H7 (cell line): ENCODE results near the gene RAB7A. TPM values are rescaled to one million over a fixed set of nuclear protein-coding genes. Genes with fewer than 3 reads are reported as not detected.
"Not testable (repeated sequence)": the region's sequence is repeated elsewhere in the genome, so short reads cannot be mapped to it uniquely, and the experiment has no call there.

ENCODE experiments used
- DNase-seq: peaks from one replicate; pipeline ENCODE4 v3.0.0; 2012
- H3K27me3 ChIP-seq: 2 replicates; pipeline ENCODE4 v1.6.0; 2011; ENCODE audit warnings: mild to moderate bottlenecking, low read length; ENCODE audit not compliant: control insufficient read depth, insufficient read depth
- H3K36me3 ChIP-seq: replicated peaks from 2 replicates; pipeline ENCODE4 v1.5.1; 2011; ENCODE audit warnings: low read length; ENCODE audit not compliant: control insufficient read depth, insufficient read depth
- H3K4me3 ChIP-seq: 2 replicates; pipeline ENCODE4 v1.5.1; 2011; ENCODE audit warnings: low read depth, mild to moderate bottlenecking, control low read depth, low read length, moderate library complexity; ENCODE audit not compliant: insufficient read depth
- total RNA-seq: library from RNA; depleted of rRNA; stranded (reverse); fragments of >200 nt; shearing (Covaris generic); gene quantifications from 2 replicates; pipeline ENCODE4 v1.2.3, GENCODE V29; 2014

RAB7A gene
- total RNA-seq, 1 experiment from 2014 or later: 40.6 TPM

DNA sequence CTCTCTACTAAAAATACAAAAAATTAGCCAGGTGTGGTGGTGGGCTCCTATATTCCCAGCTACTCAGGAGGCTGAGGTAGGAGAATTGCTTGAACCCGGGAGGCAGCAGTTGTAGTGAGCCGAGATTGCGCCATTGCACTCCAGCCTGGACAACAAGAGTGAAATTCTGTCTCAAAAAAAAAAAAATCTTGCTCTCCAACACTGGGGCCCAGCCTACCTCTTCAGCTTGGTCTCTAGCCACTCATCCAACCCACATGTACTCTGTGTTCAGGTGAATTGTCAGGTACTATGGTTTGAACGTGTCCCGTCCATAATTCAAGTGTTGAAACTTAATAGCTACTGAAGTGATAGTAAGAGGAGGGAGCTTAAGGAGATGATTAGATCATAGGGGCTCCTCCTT, 22.4 kb upstream of the RAB7A start:
- DNase-seq: no peak
- Histone ChIP-seq H3K36me3 (no peaks in the 10 kb centered on the region), H3K27me3 (peaks cover 3% of the 10 kb centered on the region), H3K4me3 (no peak overlapping the region)

DNA sequence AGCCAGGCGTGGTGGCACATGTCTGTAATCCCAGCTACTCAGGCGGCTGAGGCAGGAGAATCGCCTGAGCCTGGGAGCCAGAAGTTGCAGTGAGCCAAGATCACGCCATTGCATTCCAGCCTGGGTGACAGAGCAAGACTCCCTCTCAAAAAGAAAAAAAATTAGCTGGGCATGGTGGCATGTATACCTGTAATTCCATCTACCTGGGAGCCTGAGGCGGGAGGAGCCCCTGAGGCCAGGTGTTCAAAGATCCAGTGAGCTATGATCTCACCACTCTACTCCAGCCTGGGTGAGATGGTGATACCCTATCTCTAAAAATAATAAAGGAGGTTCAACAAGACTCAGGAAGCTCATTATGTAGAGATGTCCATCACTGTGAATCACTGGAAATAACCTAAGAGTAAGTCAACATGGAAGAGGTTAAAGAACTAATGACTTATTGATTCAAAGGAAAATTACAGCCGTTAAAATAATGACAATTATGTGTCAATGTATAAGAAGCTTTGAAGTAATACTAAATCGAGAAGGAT, 19.8 kb upstream of the RAB7A start:
- H3K27me3 ChIP-seq: no peaks in the 10 kb centered on the region; the same call in 1 of the 2 replicates
- H3K4me3 ChIP-seq: no peak overlapping the region
- H3K36me3 ChIP-seq: no peaks in the 10 kb centered on the region
- no peak for DNase-seq

DNA sequence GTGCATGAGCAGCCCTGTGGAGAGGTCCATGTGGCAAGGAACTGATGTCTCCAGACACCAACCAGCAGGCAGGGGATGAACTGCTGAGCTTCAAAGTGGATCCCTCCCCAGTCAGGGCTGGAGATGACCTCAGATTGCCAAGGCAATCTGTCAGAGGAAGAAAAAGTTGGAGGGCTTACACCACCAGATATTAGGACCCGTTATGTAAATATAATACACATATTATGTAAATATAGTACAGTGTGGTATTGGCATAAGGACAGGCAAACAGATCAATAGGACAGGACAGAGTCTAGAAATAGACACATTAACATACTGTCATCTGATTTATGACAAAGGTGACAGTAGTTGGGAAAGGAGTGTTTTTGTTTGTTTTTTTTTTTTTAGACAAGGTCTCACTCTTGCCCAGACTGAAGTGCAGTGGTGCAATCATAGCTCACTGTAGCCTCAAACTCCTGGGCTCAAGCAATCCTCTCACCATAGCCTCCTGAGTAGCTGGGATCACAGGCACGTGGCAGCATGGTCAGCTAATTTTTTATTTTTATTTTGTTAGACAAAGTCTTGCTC, 18.0 kb upstream of the RAB7A start:
- Histone ChIP-seq H3K4me3 (no peak overlapping the region), H3K27me3 (no peaks in the 10 kb centered on the region; the same call in 1 of the 2 replicates), H3K36me3 (no peaks in the 10 kb centered on the region)
- no peak for DNase-seq

DNA sequence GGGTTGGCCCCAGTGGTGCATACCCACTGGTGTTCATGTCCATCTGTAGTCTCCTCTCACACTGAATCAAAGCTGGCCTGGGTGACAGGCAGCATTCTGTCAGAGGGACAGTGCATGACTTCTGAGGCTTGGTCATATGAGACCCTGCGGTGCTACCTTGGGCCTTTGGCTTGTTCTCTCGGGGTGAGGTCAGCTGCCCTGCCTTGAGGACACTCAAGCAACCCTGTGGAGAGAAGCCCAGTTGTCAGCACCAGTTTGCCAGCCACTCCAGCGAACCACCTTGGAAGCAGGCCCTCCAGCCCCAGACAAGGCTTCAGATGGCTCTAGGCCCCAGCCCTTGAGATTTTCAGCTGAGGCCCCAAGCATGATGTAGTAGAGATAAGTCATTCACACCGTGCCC, 16.9 kb upstream of the RAB7A start:
- DNase-seq: no peak
- no peak overlapping the region for H3K4me3 ChIP-seq

DNA sequence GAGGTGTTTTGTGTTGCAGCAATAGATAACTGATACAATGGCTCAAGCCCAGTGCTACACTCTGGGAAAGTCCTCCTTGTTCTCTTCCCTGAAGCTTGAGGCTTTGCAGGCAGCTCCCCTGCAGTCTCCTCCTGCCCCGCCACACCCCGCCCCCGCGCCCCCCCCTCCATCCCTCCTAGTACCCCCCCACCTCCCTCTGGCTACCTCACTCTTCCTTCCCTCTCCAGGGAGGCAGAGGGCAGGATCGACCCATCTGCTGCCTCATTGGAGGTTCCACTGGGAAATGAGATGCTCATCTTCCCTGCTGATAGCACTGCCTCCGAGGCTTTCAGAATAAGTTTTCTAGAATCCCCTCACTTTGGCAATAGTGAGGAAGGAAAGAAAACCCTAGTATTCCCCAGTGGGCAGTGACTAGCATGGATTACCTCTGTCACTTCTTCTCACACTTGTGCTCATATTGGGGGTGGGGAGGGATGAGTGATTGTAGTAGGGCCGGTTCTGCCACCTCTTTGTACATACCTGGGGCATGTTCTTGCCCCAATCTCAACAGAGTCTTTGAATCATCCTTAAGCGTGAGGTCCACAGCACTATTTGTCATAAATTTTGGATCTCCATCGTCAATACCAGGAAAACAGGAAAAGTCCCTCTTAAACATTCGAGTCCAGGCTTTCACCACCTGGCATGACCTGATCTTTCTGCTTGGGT, 16.3 kb upstream of the RAB7A start:
- H3K36me3 ChIP-seq: no peaks in the 10 kb centered on the region
- H3K27me3 ChIP-seq: no peaks in the 10 kb centered on the region; the same call in 1 of the 2 replicates
- DNase-seq: peak; percentile 66
- no peak overlapping the region for H3K4me3 ChIP-seq

More for the DNA sequence above, 16.9 kb upstream of the RAB7A start:
- no peaks in the 10 kb centered on the region for H3K36me3 ChIP-seq
- no peaks in the 10 kb centered on the region; the same call in 1 of the 2 replicates for H3K27me3 ChIP-seq

DNA sequence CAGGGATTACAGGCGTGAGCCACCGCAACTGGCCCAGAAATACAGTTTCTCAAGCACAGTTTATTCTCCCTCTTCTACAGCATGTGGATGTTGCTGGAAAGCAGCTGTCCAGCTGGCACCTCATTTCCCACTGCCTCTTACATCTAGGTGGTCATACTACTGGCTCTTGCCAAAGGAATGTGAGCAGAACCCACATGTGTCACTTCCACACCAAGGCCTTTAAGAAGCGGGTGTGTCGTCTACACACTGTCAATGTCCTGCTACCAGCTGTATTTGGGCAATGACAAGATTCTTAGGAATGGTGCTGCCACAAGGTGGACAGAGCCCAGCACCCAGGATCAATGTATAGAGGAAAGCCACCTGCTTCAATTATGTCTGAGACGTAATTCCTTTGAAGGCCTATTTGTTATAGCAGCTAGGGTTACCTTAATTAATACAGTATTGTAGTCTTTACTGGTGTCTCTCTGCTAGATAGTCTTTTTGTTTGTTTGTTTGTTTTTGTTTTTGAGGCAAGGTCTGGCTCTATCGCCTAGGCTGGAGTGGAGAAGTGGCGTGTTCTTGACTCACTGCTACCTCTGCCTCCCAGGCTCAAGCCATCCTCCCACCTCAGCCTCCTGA, 15.1 kb upstream of the RAB7A start:
- no peak overlapping the region for H3K4me3 ChIP-seq
- no peaks in the 10 kb centered on the region for H3K36me3 ChIP-seq
- no peak for DNase-seq
- no peaks in the 10 kb centered on the region; the same call in 1 of the 2 replicates for H3K27me3 ChIP-seq

DNA sequence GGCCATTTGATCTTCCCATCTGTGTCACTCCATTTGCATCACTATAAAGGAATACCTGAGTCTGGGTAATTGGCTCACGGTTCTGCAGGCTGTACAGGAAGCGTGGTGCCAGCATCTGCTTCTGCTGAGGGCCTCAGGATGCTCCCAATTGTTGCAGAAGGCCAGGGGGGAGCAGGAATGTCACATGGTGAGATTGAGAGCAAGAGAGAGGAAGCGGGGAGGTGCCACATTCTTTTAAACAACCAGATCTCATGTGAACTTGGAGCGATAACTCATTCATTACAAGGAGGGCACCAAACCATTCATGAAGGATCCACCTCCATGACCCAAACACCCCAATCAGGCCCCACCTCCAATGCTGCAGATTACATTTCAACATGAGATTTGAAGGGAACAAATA, 13.1 kb upstream of the RAB7A start:
- H3K4me3 ChIP-seq: no peak overlapping the region
- no peak for DNase-seq
- H3K36me3 ChIP-seq: no peaks in the 10 kb centered on the region
- no peaks in the 10 kb centered on the region; the same call in 1 of the 2 replicates for H3K27me3 ChIP-seq

DNA sequence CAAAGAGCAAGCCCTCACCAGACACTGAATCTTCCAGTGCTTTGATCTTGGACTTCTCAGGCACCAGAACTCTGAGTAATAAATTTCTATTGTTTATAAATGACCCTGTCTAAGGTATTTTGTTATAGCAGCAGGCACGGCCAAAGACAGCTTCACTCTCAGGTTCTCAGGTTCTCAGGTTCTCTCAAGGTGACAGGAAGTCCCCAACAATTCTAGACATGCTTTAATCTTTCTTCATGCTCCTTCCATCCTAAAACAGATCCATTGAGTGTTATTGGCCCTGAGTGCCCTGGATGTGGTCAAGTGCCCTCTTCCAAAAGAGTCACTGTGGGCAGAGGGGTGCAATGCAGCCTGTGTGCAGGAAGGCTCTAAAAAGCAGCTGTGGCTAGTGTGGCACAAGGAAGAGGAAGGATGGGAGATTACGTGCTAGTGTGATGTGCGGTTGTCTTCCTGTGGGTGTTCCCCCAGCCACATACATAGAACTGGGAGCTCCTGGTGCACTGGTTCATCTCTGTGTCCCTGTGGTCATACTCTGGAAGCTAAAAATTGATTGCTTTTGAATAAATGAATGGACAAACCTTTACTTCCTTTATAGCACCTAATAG, 11.0 kb upstream of the RAB7A start:
- DNase-seq: no peak
- H3K4me3 ChIP-seq: no peak overlapping the region
- no peaks in the 10 kb centered on the region for H3K27me3 ChIP-seq
- H3K36me3 ChIP-seq: no peaks in the 10 kb centered on the region

DNA sequence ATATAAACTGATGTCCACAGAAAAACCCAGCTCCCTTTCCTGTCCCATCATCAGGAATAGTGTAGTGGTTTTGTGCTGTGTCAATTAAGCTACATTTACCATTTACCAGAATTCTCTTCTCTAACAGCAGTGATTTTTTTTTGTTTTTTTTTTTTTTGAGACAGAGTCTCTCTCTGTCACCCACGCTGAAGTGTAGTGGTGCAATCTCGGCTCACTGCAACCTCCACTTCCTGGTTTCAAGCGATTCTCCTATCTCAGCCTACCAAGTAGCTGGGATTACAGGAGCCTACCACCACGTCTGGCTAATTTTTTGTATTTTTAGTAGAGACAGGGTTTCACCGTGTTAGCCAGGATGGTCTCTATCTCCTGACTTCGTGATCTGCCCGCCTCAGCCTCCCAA, 7.1 kb upstream of the RAB7A start:
- not testable (repeated sequence) for H3K36me3 ChIP-seq, H3K27me3 ChIP-seq, H3K4me3 ChIP-seq, DNase-seq

DNA sequence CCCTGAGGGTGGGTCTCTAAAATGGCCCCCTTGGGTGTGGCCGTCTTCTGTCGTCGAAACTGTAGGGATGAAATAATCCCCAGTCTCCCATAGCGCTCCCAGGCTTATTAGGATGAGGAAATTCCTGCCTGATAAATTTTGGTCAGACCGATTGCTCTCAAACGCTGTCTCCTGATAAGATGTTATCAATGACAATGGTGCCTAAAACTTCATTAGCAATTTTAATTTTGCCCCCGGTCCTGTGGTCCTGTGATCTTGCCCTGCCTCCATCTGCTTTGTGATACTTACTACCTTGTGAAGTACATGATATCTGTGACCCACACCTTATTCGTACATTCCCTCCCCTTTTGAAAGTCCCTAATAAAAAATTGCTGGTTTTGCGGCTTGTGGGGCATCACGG, 5.1 kb upstream of the RAB7A start:
- Histone ChIP-seq H3K36me3 (no peaks in the 10 kb centered on the region), H3K27me3 (no peaks in the 10 kb centered on the region), H3K4me3 (no peak overlapping the region)
- no peak for DNase-seq

DNA sequence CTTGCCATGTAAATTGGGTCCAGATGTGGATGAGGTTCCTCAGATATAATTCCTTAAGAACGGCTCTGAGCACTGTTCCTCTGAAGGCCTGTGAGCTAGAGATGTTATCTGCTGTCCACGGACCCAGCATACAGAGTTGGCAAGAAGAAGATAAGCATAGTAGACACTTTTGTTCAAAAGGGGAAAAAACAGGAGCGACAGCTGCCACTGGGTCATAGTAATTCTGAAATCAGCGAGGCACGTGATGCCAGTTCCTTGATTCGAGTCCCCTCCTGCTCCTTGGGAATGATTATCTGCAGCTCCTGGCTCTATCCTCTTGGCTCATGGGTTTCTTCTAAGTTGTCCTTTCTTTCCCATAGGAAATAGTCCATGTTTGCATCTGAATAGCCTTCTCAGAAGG, 2.5 kb upstream of the RAB7A start:
- DNase-seq: no peak
- Histone ChIP-seq H3K36me3 (no peaks in the 10 kb centered on the region), H3K4me3 (no peak overlapping the region), H3K27me3 (no peaks in the 10 kb centered on the region)

DNA sequence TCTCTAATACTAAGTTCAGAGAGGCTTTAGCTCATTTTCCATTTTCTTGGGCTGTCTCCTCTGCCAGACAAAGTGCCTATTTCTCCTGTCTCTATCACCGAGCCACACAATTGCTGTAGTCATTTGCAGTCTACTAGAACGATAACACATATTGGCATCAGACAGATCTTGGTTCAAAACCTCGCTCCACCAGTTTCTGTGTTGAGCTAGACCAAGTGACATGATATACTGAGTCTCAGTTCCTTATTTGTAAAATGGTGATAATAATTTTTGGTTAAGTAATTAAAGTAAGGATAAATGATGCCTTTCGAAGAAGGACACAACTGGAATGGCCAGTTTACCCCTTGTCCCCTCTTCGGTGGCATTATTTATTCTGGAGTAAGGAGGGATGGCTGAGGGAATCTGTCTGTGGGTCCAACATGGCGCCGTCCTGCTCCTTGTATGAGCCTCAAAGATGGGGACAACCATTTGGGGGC, 398 bp upstream of the RAB7A start:
- Histone ChIP-seq H3K4me3 (no peak overlapping the region; the same call in 1 of the 2 replicates), H3K27me3 (no peaks in the 10 kb centered on the region), H3K36me3 (no peaks in the 10 kb centered on the region)
- DNase-seq: no peak

DNA sequence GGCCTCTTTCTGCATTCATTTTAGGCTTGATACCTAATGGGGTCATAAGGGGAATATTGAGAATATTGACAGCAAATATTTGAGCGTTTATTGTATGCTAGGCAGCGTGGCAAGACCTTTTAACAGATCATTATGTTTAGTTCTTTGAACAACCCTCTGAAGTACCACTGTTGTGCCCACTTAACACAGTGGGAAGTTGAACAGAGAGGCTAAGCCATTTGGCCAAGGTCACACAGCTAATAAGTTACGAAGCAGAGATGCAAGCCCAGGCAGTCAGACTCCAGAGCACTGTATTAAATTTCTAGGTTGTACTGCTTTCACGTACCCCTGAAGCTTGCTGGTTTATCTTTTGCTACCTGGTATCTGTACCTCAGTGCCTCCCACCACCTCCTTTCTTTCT, 1.1 kb downstream of the RAB7A start:
- H3K4me3 ChIP-seq: peak overlapping the region; percentile 93
- H3K27me3 ChIP-seq: no peaks in the 10 kb centered on the region
- DNase-seq: no peak
- no peaks in the 10 kb centered on the region for H3K36me3 ChIP-seq

DNA sequence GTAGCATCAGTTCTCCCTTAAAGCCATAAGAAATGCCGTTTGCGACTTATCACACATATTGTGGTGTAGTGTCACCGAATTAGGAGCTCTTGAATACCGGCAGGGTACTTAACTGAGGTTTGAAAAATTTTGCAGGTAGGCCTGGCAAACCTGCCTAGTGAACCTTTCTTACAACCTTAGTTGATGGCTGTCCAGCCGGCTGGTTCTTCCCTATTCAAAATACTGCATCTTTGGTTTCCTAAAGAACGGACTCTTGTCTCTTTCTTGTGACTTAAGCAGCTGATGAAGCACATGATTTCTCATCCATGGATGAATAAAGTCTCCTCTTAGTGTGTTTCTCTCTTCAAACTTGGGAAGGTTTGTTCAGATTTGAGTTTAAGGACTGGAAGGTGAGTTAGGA, 1.5 kb downstream of the RAB7A start:
- no peak for DNase-seq
- Histone ChIP-seq H3K4me3 (peak overlapping the region; percentile 93), H3K36me3 (no peaks in the 10 kb centered on the region), H3K27me3 (no peaks in the 10 kb centered on the region)
